H9 (cell line): ENCODE results near the gene SPTLC1. TPM values are rescaled to one million over a fixed set of nuclear protein-coding genes. Genes with fewer than 3 reads are reported as not detected.

Experiments used
- DNase-seq: peaks from one replicate; pipeline ENCODE4 v3.0.0-alpha.2; 2017
- H2AFZ ChIP-seq: one replicate; pipeline ENCODE4 v1.6.1; 2013; ENCODE audit warnings: mild to moderate bottlenecking, low read length, control low read depth, moderate library complexity
- H2AK5ac ChIP-seq: 2 replicates; pipeline ENCODE4 v1.6.1; 2013; ENCODE audit warnings: low read length, control low read depth, mixed read lengths; ENCODE audit not compliant: insufficient read length
- H2BK120ac ChIP-seq: one replicate; pipeline ENCODE4 v1.6.1; 2013; ENCODE audit warnings: low read depth, mild to moderate bottlenecking, low read length, control low read depth, inconsistent platforms; ENCODE audit not compliant: poor library complexity, severe bottlenecking
- H2BK12ac ChIP-seq: 2 replicates; pipeline ENCODE4 v1.6.1; 2013; ENCODE audit warnings: low read length, control low read depth, mixed read lengths, low read depth; ENCODE audit not compliant: insufficient read length
- H2BK15ac ChIP-seq: 2 replicates; pipeline ENCODE4 v1.6.1; 2013; ENCODE audit warnings: low read depth, low read length, control low read depth
- H2BK20ac ChIP-seq: one replicate; pipeline ENCODE4 v1.6.1; 2013; ENCODE audit warnings: low read depth, mild to moderate bottlenecking, low read length, control low read depth, inconsistent platforms; ENCODE audit not compliant: poor library complexity, severe bottlenecking
- H2BK5ac ChIP-seq: 2 replicates; pipeline ENCODE4 v1.6.1; 2013; ENCODE audit warnings: low read length, control low read depth, mixed read lengths; ENCODE audit not compliant: insufficient read length
- H3K14ac ChIP-seq: 2 replicates; pipeline ENCODE4 v1.6.1; 2013; ENCODE audit warnings: low read length, control low read depth; ENCODE audit not compliant: insufficient read depth
- H3K18ac ChIP-seq: 2 replicates; pipeline ENCODE4 v1.6.1; 2013; ENCODE audit warnings: low read depth, mild to moderate bottlenecking, mixed read lengths, low read length, control low read depth; ENCODE audit not compliant: insufficient read length
- H3K23ac ChIP-seq: 2 replicates; pipeline ENCODE4 v1.6.1; 2013; ENCODE audit warnings: low read length, control low read depth, mixed read lengths, low read depth; ENCODE audit not compliant: insufficient read length
- H3K23me2 ChIP-seq: 2 replicates; pipeline ENCODE4 v1.6.1; 2013; ENCODE audit warnings: low read depth, mild to moderate bottlenecking, mixed read lengths, low read length, control low read depth; ENCODE audit not compliant: insufficient read length, poor library complexity, severe bottlenecking
- H3K27ac ChIP-seq: 2 replicates; pipeline ENCODE4 v1.5.1; 2013; ENCODE audit warnings: low read length, control low read depth, mixed read lengths, low read depth; ENCODE audit not compliant: insufficient read length
- H3K27me3 ChIP-seq: 2 replicates; pipeline ENCODE4 v1.6.1; 2013; ENCODE audit warnings: low read length, control low read depth, inconsistent platforms; ENCODE audit not compliant: insufficient read depth
- H3K4ac ChIP-seq: 2 replicates; pipeline ENCODE4 v1.6.1; 2013; ENCODE audit warnings: low read depth, mild to moderate bottlenecking, control low read depth, inconsistent platforms, low read length, moderate library complexity
- H3K4me1 ChIP-seq: 2 replicates; pipeline ENCODE4 v1.6.1; 2013; ENCODE audit warnings: low read length, control low read depth, inconsistent platforms; ENCODE audit not compliant: insufficient read depth
- H3K4me2 ChIP-seq: 2 replicates; pipeline ENCODE4 v1.6.1; 2013; ENCODE audit warnings: low read length, control low read depth, mixed read lengths; ENCODE audit not compliant: insufficient read length, insufficient read depth
- H3K56ac ChIP-seq: 2 replicates; pipeline ENCODE4 v1.6.1; 2013; ENCODE audit warnings: low read depth, mild to moderate bottlenecking, mixed read lengths, low read length, control low read depth; ENCODE audit not compliant: insufficient read length
- H3K79me1 ChIP-seq: 2 replicates; pipeline ENCODE4 v1.6.1; 2013; ENCODE audit warnings: low read depth, mild to moderate bottlenecking, moderate library complexity, low read length, control low read depth, inconsistent platforms; ENCODE audit not compliant: insufficient read depth, poor library complexity, severe bottlenecking
- H3K79me2 ChIP-seq: 2 replicates; pipeline ENCODE4 v1.6.1; 2013; ENCODE audit warnings: low read length, control low read depth, inconsistent platforms; ENCODE audit not compliant: insufficient read depth
- H3K9ac ChIP-seq: 2 replicates; pipeline ENCODE4 v1.6.1; 2013; ENCODE audit warnings: low read length, control low read depth, mixed read lengths; ENCODE audit not compliant: insufficient read length; ENCODE audit errors: extremely low read depth
- H3K9me3 ChIP-seq: one replicate; pipeline ENCODE4 v1.6.1; 2013; ENCODE audit warnings: low read depth, low read length, inconsistent platforms; ENCODE audit not compliant: control insufficient read depth
- H3T11ph ChIP-seq: one replicate; pipeline ENCODE4 v1.6.1; 2013; ENCODE audit warnings: mild to moderate bottlenecking, low read length, control low read depth, inconsistent platforms
- H4K20me1 ChIP-seq: one replicate; pipeline ENCODE4 v1.6.1; 2013; ENCODE audit not compliant: control insufficient read depth, insufficient read length, insufficient read depth
- H4K5ac ChIP-seq: 2 replicates; pipeline ENCODE4 v1.6.1; 2013; ENCODE audit warnings: low read depth, mild to moderate bottlenecking, mixed read lengths, low read length, control low read depth; ENCODE audit not compliant: insufficient read length
- H4K8ac ChIP-seq: replicated peaks from 2 replicates; pipeline ENCODE4 v1.6.1; 2013; ENCODE audit warnings: low read length, control low read depth, mixed read lengths, low read depth; ENCODE audit not compliant: insufficient read length
- H4K91ac ChIP-seq: 2 replicates; pipeline ENCODE4 v1.6.1; 2013; ENCODE audit warnings: low read depth, mild to moderate bottlenecking, moderate library complexity, mixed read lengths, low read length, control low read depth; ENCODE audit not compliant: insufficient read length
- H3K27ac Mint-ChIP-seq, 3 experiments: 2 replicates in 2 of 3; 3 replicates in 1 of 3; pipeline ENCODE4 v1.8.0; 2020 to 2021; ENCODE audit warnings: mixed read lengths in 3 of 3, mild to moderate bottlenecking in 1 of 3, moderate library complexity in 1 of 3
- H3K27me3 Mint-ChIP-seq: 2 replicates; pipeline ENCODE4 v1.8.0; 2021; ENCODE audit warnings: low read depth, mild to moderate bottlenecking, moderate library complexity, mixed read lengths
- H3K36me3 Mint-ChIP-seq, 3 experiments: 2 replicates in 2 of 3; 3 replicates in 1 of 3; pipeline ENCODE4 v1.8.0; 2020 to 2021; ENCODE audit warnings: low read depth in 3 of 3, mixed read lengths in 3 of 3; ENCODE audit not compliant: insufficient read depth in 1 of 3
- H3K4me1 Mint-ChIP-seq, 2 experiments: 2 replicates each; pipeline ENCODE4 v1.8.0; 2020; ENCODE audit warnings: mixed read lengths in 2 of 2
- H3K4me3 Mint-ChIP-seq, 2 experiments: 2 replicates in 1 of 2; 3 replicates in 1 of 2; pipeline ENCODE4 v1.8.0; 2020 to 2021; ENCODE audit warnings: mild to moderate bottlenecking in 2 of 2, mixed read lengths in 2 of 2, moderate library complexity in 1 of 2
- H3K9me3 Mint-ChIP-seq, 2 experiments: 2 replicates in 1 of 2; 3 replicates in 1 of 2; pipeline ENCODE4 v1.8.0; 2020; ENCODE audit warnings: mild to moderate bottlenecking in 2 of 2, mixed read lengths in 2 of 2, moderate library complexity in 1 of 2
- CTCF ChIP-seq: fragments of 200-600 bp; sonication (generic); conservative IDR thresholded peaks from 3 replicates; pipeline ENCODE4 v1.8.0; 2021; ENCODE audit warnings: antibody characterized with exemption, mild to moderate bottlenecking
- WGBS: extraction: QIAGEN DNeasy Blood & Tissue Kit; methylation state at CpG from one replicate; pipeline ENCODE4 v1.1.7; 2013; ENCODE audit warnings: missing lambda C conversion rate, low lambda C conversion rate, mixed read lengths; ENCODE audit not compliant: insufficient read length; ENCODE audit errors: extremely low coverage; 5-methylcytosine and 5-hydroxymethylcytosine counted together
- total RNA-seq: library from RNA; stranded (reverse); gene quantifications from 2 replicates; pipeline ENCODE4 v1.2.1, GENCODE V29; 2021

Gene SPTLC1
- total RNA-seq, 1 experiment from 2014 or later: 73.5 TPM

GRCh38 chr9:92030367-92030766 lies 84.8 kb downstream of the SPTLC1 start:
- Histone ChIP-seq H3K23me2 (no peaks in the 10 kb centered on the region), H2AFZ (no peak overlapping the region), H3K14ac (no peak overlapping the region), H3K79me2 (no peaks in the 10 kb centered on the region), H3K27ac (no peak overlapping the region), H4K8ac (no peak overlapping the region), H2BK120ac (no peak overlapping the region), H3K18ac (no peak overlapping the region), H2AK5ac (no peak overlapping the region), H3K4ac (no peak overlapping the region), H4K20me1 (no peaks in the 10 kb centered on the region), H3T11ph (no peak overlapping the region), H3K79me1 (no peaks in the 10 kb centered on the region), H3K27me3 (no peaks in the 10 kb centered on the region), H2BK15ac (no peak overlapping the region), H3K23ac (no peak overlapping the region), H3K9me3 (no peaks in the 10 kb centered on the region), H3K4me1 (no peaks in the 10 kb centered on the region), H4K5ac (no peak overlapping the region), H2BK20ac (no peak overlapping the region), H3K4me2 (no peak overlapping the region), H2BK5ac (no peak overlapping the region), H3K56ac (no peak overlapping the region), H2BK12ac (no peak overlapping the region), H3K9ac (no peak overlapping the region), H4K91ac (no peak overlapping the region)
- Mint-ChIP-seq H3K4me3 (no peak overlapping the region), H3K27me3 (no peaks in the 10 kb centered on the region), H3K9me3 (no peaks in the 10 kb centered on the region), H3K4me1 (no peaks in the 10 kb centered on the region), H3K27ac (peak overlapping the region in 2 of 3 experiments; percentile 13 to 94; a peak in 3 of 7 replicates), H3K36me3 (peaks cover 16 to 35% (median 25%) of the 10 kb centered on the region in 3 experiments)
- TF ChIP-seq CTCF: no peak
- no CpG with 5 or more reads among the region's 3 CpGs for WGBS
- DNase-seq: no peak
